ENCODE measurements around the gene BORCS5.
"Not testable (repeated sequence)": the region's sequence is repeated elsewhere in the genome, so short reads cannot be mapped to it uniquely, and the experiment has no call there.

Gene BORCS5

DNA sequence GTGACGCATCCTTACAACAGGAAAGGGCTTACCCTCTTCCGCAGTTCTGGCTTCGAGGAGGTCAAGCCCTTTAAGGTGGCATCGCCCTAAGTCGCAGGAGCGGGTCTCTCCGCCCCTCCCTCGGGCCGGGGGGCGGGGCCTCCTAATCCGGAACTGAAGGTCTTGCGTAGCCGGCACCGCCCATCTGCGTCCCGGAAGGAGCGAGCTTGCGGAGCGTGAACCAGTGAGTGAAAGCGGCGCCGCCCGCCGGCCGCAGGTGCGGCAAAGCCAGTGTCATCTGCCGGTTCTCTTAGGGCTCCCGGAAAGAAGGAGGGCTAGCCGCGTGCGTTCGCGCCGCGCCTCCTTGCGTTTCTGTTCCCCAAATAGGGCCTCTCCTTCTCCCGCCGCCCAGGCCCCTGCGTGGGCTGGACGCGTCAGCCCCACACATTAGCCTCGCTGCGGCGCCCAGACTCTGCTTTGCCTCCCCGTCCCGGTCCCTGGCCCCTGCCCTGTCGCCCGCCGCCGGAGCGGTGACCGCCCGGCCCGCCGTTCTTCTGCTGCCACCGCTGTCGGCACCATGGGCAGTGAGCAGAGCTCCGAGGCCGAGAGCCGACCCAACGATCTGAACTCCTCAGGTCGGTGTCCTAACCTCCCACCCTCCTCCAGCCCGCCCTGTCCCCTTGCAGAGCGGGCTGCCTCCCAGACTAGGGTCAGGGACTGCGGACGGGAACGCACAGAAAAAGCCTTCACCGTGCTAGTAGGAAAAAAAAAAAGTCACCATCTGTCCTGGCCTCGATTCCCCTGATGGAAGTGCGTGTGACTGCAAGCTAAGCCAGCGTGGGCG lies at the start of gene BORCS5:
Gene BORCS5, plus strand, starts transcription at position 183 of the 823 bp plus-strand sequence. Its CDS starts 374 bp downstream, at position 557.
- peak; percentile 97 for DNase-seq

- DNase-seq = not testable (repeated sequence)
These were observed 46.2 kb upstream of the BORCS5 start for GRCh38 chr12:12310695-12311094.

DNA sequence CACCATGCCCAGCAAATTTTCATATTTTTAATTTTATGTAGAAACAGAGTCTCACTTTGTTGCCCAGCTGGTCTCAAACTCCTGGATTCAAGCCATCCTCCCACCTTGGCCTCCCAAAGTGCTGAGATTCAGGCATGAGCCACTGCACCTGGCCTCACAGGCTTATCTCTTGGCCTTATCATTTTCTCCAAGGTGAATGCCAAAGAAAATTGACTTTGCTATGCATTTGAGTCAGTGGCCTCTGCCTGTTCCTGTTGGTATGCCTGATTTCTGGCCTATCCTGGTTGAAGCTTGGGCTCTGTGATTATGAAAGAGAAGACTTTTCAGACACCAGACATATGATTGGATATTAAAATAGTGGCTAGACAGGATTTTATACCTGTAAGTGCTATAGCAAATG lies 41.0 kb upstream of the BORCS5 start:
- DNase-seq = no peak

GRCh38 chr12:12319451-12320183 lies 37.3 kb upstream of the BORCS5 start:
- no peak for DNase-seq

DNA sequence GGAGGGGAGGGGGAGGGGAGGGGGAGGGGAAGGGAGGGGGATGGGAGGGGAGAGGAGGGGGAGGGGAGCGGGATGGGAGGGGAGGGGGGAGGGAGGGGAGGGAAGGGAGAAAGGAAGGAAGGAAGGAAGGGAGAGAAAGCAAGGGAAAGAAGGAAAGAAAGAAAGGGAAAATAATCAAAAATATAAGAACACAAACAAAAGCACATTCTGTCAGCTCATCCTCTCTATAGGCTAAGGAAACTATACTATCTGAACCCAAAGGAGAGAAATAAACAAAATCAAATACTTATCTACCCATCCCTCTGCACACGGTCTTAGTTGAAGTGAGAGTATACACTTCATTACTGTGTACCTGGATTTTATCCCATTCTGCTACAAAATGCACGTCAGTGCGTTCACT lies 33.8 kb upstream of the BORCS5 start:
- DNase-seq = no peak

GRCh38 chr12:12323591-12323990 lies 33.3 kb upstream of the BORCS5 start:
- DNase-seq = no peak

DNA sequence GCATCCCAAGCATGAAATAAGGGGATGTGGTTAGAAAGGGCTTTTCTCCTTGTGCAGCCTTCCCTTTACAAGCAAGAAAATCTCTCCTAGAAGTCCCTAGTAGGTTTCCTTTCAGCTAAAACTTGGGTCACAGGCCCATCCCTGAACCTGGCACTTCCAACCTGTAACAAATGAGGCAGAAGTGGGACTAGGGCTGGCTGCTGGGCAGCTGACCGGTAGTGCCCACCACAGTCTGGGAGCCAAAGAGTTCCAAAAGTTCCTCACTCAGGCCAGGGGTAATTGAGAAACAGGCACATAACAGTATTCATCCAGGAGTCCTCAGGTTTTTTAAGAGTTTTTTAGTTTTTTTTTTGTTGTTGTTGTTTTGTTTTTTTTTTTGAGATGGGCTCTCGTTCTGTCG lies 30.6 kb upstream of the BORCS5 start:
- DNase-seq = no peak

GRCh38 chr12:12327802-12328201 lies 29.1 kb upstream of the BORCS5 start:
- DNase-seq = peak; percentile 77

DNA sequence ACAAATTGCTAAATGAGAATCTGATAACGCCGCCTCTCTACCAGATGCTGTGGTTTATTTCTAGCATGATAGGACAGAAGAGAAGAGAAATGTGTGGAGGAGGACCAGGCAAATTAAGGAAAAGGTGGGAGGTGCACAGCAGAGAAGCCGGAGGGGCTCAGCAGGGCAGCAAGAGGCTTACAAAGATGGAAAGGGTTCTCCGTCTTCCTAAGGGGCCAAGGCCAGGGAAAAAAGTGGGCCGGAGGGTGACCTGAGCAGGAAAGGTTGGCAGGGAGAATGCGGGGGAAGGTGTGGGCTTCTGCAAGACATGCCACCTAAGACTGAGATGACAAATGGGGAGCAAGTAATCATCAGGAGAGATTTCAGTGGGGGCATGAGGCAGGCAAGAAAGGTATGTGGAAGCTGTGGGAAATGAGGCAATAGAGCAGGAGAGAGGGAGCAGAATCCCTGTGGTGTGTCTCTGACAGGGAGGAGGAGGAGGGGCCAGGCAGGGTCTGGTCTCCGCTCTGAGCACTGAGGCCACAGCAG lies 25.6 kb upstream of the BORCS5 start:
- no peak for DNase-seq

DNA sequence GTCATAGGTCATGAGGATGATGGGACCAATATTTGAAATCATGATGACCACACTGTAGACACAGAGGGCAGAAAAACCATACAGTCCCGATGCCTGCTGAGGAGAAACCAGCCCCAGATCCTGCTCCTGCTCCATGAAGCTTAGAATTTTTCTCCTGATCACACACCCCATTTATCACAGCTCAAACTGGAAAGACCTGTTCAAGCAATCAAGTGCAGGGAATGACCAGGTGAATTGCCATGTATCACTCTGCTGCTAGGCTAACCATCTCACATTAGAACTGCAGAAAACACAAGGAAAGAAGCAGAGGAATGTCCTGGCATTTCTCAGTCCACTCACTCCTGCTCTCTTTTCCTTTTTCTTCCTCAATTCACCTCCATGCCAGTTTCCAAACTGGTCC lies 25.0 kb upstream of the BORCS5 start:
- DNase-seq = no peak

DNA sequence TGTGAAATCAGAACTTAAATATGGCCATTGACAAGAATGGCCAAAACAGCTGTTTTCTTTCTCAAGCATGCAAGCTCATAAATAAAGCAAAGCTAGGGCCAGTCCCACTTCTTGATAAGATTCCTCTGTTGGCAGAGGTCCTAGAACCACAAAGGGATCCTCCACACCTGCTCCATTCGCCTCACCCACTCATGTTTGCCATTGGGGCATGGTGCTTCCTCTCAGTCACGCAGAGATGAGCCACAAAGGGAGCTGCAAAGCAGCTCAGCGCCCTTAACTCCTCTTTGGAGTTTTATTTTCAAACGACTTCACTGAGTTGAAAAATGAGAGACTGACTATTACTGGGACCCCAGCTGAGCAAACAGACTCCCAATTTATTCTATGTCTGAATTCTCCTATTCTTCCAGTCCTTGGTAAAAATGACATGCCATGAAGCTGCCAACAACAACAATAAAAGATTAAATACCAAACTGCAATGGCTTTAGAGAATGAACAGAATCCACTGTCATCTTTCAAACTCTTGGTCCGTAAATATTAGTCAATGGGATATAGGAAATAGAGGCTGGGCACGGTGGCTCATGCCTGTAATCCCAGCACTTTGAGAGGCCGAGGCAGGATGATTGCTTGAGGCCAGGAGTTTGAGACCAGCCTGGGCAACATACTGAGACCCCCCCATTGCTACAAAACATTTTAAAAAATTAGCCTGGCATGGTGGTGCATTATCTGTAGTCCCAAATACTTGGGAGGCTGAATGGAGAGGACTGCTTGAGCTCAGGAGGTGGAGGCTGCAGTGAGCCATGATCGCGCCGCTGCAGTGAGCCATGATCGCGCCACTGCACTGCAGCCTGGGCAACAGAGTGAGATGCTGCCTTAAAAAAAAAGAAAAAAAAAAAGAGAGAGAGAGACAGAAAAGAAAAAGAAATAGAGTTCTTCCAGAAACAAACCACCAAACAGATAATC lies 23.2 kb upstream of the BORCS5 start:
- no peak for DNase-seq

GRCh38 chr12:12334367-12335040 lies 22.4 kb upstream of the BORCS5 start:
- peak; percentile 48 for DNase-seq

DNA sequence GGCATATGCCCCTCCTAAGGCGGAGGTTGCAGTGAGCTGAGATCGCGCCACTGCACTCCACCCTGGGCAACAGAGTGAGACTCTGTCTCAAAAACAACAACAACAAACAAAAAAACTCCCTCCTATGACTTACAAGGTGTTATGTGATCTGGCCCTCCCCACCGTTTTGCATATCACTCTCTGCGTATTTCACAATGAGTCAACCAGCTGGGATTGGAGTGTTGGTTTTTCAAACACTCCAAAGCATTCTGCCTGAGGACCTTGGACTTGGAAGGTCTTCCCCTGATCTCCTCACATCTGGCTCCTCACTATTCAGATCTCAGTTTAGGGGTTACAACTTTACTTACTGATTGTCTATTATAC lies 20.8 kb upstream of the BORCS5 start:
- DNase-seq = no peak

GRCh38 chr12:12336511-12336910 lies 20.4 kb upstream of the BORCS5 start:
- DNase-seq = no peak

DNA sequence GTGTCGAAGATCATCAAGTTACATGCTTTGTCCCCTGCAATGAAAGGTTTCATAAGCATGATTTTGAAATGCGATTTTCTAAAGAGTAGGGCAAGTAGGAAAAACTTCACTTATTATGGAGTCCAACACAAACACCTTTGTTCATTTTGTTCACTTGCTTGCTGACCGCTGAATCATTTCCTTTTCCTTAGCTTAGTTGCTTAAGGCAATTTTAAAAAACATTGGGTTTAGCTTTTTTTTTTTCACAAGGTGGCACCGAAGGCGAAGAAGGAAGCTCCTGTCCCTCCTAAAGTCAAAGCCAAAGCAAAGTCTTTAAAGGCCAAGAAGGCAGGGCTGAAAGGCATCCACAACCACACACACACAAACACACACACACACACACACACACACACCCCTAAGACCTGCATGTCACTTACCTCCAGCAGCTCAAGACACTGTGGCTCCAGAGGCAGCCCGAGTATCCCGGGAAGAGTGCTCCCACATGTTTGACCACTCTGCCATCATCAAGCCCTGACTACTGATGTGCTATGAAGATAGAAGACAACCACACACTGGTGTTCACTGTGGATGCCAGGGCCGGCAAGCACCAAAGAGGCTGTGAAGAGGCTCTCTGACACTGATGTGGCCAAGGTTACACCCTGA lies 18.2 kb upstream of the BORCS5 start:
- no peak for DNase-seq

- DNase-seq = peak; percentile 13
These were observed 6.9 kb upstream of the BORCS5 start, which contains the start of gene MANSC1 for GRCh38 chr12:12349711-12350665. MANSC1 (minus strand) TSS chr12:12350242; CDS start chr12:12343314, 6,928 bp downstream.

DNA sequence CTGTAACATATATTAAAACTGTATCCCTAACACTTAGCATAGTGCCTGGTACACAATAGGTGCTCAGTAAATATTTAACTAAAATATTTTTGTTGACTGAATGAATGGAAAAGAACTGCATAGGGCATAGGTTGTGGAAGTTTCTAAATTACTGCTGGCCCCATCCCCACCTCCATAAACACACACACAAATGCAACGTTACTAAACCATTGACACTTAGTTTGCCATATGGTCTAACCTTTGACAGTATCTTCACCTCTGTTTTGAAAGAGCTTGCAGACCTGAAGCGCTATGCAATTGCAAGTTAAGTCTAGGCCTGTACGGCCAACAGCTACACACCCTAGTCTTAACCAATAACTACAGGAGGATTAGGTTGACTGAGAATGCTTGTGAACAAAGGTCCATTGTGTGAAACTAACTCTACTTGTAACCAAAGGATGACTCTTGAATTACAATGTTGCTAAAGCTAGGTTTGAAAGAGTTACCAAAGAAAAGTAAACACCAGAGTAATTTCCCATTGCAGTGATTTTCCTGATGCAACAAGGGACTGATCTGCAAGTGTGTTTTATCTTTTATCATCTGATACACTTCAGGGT lies 5.9 kb upstream of the BORCS5 start:
- DNase-seq = no peak

DNA sequence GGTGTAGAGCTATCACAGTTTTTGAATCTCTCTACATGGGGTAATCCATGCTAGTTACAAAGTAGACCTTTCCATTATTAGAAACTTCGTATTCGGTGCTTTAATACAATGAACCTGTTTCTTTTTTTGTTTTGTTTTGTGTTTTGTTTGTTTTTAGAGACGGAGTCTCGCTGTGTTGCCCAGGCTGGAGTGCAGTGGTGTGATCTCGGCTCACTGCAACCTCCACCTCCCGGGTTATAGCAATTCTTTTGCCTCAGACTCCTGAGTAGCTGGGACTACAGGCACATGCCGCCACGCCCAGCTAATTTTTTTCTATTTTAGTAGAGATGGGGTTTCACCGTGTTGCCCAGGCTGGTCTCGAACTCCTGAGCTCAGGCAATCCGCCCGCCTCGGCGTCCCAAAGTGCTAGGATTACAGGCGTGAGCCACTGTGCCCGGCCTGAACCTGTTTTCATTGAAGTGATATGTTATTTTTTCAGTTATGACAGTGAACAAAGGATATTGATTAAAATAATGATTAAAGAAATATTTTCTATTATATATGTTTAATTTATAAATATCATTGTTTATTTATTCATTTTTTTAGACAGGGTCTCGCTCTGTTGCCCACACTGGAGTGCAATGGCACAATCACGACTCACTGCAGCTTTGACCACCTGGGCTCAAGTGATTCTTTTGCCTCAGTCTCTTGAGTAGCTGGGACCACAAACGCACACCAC lies 5.3 kb upstream of the BORCS5 start:
- DNase-seq = not testable (repeated sequence)

DNA sequence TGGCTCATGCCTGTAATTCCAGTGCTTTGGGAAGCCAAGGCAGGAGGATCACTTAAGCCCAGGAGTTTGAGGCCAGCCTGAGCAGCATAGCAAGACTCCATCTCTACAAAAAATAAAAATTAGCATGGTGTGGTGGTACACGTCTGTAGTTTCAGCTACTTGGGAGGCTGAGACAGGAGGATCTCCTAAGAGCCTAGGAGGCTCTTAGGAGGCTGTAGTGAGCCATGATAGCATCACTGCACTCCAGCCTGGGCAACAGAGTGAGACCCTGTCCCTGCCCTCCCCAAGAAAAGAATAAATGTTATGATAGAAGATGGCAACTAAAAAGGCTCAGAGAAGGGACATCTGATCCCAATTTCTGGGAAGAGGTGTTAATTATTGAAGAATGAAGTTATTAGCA lies 3.6 kb upstream of the BORCS5 start:
- DNase-seq = no peak
